Activated T-helper 1 cell treated with anti-CD3 and anti-CD28 coated beads, Interleukin-2, amount 50 U/mL, for 16 hours (primary cell): ENCODE measurements around the gene RPS6KL1.

ENCODE experiments used
- DNase-seq, 2 donors: peaks; one replicate each; pipeline ENCODE4 v3.0.0-alpha.2; 2020; ENCODE audit warnings: low read depth in 1 of 2, low spot score in 1 of 2

RPS6KL1 gene

GRCh38 chr14:74891870-74892269, 31.2 kb downstream of the RPS6KL1 start:
- no peak for DNase-seq

- no peak for DNase-seq
Observed at GRCh38 chr14:74890262-74890661, 32.8 kb downstream of the RPS6KL1 start.

GRCh38 chr14:74888164-74889158, 34.6 kb downstream of the RPS6KL1 start:
- DNase-seq = no peak

- DNase-seq = no peak
Observed at GRCh38 chr14:74886001-74886400, 37.1 kb downstream of the RPS6KL1 start.

GRCh38 chr14:74882103-74882920, 40.7 kb downstream of the RPS6KL1 start:
- peak; percentile 22 to 27 for DNase-seq

GRCh38 chr14:74881431-74882102, 41.5 kb downstream of the RPS6KL1 start, which contains the start of gene DLST:
TSS of gene DLST (plus strand) at chr14:74881916. CDS start at chr14:74881954, 38 bp downstream.
- DNase-seq = peak; percentile 70 to 79

- DNase-seq = no peak
Observed at GRCh38 chr14:74879427-74880182, 43.5 kb downstream of the RPS6KL1 start.

GRCh38 chr14:74875941-74876913, 46.8 kb downstream of the RPS6KL1 start, which contains the start of gene PROX2:
TSS of gene PROX2 (minus strand) at chr14:74876145. CDS start at chr14:74863834, 12,311 bp downstream.
- peak; percentile 4 to 7 for DNase-seq

GRCh38 chr14:74875204-74875603, 47.9 kb downstream of the RPS6KL1 start:
- no peak for DNase-seq

- DNase-seq = no peak
Observed at GRCh38 chr14:74871819-74872218, 51.2 kb downstream of the RPS6KL1 start.

- no peak for DNase-seq
Observed at GRCh38 chr14:74868739-74869138, 54.3 kb downstream of the RPS6KL1 start.

GRCh38 chr14:74867673-74868072, 55.4 kb downstream of the RPS6KL1 start:
- DNase-seq = peak in 1 of 2 donors; percentile 14

GRCh38 chr14:74866708-74867389, 56.2 kb downstream of the RPS6KL1 start:
- no peak for DNase-seq

- DNase-seq = no peak
Observed at GRCh38 chr14:74865156-74865555, 57.9 kb downstream of the RPS6KL1 start.

- DNase-seq = no peak
Observed at GRCh38 chr14:74864198-74864597, 58.9 kb downstream of the RPS6KL1 start.

GRCh38 chr14:74863274-74863673, 59.8 kb downstream of the RPS6KL1 start:
- DNase-seq = no peak

GRCh38 chr14:74861734-74862090, 61.3 kb downstream of the RPS6KL1 start:
- no peak for DNase-seq

GRCh38 chr14:74860899-74861733, 61.9 kb downstream of the RPS6KL1 start:
- peak; percentile 84 to 95 for DNase-seq
